HG02852 (cell line): Measurements from ENCODE around the gene NDUFAF8.

ENCODE experiments used
- ATAC-seq: cut with Tn5 transposase; IDR thresholded peaks from one replicate; pipeline ENCODE4 v1.9.1; 2021; ENCODE audit warnings: mild to moderate bottlenecking, moderate library complexity; ENCODE audit not compliant: unreplicated experiment

The NDUFAF8 gene

DNA sequence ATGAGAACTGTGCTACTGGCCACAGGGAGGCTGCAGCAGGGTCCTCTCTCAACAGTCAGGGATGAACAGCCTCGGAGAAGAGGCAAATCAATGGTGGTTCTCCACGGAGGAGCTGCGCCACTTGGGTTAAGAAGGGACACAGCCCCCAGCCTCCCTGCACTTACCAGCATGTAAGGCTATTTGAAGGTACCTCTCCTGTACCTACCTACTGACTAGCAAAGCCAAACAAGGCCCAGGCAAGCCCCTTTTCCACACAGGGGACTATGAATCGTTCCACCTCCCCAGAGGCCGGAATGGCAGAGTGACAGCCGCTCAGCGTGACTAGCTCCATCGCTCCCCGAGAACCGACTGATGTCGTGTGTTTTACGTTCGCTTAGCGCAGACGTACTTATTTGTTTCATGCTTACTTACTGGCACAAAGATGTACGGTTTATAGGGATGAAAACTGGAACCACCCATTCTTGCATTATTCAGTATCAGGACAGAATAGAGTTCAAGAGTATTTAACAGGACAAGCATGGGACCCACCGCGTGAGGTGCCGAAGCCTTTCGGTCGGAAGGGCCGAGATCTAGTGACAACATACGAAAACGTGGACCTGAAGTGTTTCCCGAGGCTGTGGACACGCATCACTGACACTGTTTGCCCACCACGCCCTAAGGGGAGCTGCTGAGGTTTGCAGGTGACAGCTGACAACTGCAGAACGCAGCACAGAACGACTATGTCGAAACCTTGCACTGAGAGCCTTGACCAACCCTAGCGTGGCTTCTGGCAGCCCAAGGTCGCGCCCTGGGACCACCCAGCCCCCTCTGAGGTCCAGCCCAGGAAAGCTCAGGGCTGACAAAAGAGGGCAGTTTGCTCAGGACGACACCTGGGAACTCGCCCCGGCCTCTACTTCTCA lies 1.3 kb upstream of the NDUFAF8 start:
- no peak for ATAC-seq

GRCh38 chr17:81238490-81238814 lies 666 bp upstream of the NDUFAF8 start:
- ATAC-seq, result peak; percentile 1

DNA sequence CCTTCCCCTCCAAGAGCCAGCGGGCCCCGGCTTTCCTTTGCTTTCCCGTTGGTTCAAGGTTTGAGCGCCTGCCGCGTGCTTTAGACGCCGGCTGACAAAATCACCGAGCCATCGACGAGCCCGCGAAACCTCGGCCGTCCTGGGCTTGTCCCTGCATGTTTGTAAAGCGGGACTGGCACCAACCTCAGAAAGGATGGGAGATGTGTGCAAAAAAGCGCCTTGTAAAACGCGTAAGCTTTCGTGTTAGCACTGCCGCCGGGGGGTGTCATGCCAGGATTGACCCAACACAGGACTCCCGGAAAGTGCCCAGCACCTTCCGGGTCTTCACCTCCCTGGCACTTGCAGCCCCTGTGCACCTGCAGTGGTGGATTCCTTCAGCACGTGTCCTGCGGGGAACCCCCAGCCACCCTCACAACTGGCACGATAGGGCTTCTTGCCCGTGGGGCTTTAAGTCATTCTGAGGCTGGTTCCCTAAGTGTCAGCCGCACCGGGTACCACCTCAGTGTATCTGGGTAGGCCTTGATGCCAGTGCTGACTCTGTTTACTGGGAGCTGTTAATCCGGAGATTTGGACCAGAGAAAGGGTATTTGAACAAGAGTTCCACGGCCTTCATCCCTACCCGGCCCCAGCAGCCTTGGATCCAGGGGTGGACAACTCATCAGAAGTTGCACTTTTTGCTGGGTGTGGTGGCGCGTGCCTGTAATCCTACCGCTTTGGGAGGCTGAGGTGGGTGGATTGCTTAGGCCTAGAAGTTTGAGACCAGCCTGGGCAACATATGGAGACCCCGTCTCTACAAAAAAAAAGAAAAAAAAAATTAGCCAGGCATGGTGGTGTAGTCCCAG lies 817 bp downstream of the NDUFAF8 start:
- ATAC-seq, result no peak

DNA sequence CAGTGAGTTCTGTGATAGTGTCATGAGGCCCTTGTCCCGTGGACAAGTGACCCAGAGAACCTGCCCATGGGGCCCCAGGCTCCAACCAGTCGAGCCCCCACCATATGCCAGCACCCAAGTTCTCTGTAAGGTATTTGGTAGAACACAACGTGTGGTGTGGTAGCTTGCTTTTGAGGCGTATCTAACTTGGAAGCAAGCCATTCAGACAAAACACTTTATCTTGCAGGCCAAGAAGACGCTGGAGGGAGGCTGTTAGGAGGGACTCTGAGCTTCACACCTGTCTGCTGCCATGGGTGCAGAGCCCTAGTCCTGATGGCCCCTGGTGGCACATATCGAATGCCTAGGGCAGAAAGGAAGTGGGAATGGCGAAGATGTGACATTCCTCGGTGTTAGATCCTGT lies 1.6 kb downstream of the NDUFAF8 start:
- ATAC-seq, result no peak

GRCh38 chr17:81241203-81241602 lies 2.1 kb downstream of the NDUFAF8 start:
- ATAC-seq, result no peak

GRCh38 chr17:81241648-81242420 lies 2.7 kb downstream of the NDUFAF8 start:
- no peak for ATAC-seq

DNA sequence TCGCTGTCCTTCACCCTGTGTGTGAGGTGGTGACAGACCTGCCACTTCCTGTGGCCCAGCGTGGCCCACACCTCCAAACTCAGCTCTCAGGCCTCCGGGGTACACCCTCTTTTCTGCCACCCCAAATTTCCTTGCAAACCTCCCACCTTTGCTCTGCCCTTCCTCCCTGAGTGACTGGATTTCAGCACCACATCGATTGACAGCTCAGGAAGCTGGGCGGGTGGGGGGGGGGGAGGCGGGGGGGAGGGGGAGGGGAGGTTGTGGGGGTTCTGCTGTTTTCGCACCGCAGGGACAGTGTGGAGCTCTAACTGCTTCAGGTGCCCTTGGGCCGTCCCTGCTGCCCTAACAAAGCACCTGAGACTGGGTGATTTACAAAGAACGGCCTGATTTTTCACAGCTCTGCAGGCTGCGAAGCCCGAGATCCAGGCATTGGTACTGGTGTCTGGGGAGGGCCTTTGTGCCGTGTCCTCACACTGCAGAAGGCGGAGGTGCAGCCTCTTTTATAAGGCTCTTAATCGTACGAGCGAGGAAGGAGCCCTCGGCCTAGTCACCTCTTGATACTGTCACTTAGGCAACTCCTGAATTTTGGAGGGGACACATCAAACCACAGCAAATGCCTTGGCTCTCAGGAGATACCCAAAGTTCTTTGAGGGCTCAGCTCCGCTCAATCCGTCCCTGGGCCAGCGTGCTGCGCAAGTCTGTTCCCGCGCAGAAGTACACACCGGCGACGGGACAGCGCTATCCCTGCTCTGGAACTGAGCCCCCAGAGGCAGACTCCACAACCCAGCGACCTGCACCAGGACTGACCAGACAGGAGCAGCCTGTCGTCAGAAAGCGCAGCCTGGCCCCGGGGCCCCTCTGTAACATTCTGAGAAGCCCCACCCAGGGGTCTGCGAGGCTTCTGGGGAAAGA lies 3.6 kb downstream of the NDUFAF8 start:
- ATAC-seq, result no peak

DNA sequence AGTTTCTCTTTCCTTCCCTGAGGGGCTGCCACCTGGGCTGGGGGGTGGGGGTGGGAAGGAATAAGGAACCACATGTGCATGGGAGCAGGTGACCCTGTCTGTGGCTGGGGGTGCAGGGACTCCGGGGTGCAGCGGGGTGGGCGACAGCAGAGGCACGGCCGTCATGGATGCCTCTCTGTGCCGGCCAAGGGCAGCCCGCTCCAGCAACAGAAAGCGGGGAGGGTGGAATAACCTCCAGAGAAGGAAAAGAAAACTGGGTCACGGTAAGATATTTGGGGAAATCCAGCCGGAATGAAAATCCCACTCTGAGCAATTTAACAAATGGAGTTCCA lies 4.2 kb downstream of the NDUFAF8 start:
- ATAC-seq, result no peak

DNA sequence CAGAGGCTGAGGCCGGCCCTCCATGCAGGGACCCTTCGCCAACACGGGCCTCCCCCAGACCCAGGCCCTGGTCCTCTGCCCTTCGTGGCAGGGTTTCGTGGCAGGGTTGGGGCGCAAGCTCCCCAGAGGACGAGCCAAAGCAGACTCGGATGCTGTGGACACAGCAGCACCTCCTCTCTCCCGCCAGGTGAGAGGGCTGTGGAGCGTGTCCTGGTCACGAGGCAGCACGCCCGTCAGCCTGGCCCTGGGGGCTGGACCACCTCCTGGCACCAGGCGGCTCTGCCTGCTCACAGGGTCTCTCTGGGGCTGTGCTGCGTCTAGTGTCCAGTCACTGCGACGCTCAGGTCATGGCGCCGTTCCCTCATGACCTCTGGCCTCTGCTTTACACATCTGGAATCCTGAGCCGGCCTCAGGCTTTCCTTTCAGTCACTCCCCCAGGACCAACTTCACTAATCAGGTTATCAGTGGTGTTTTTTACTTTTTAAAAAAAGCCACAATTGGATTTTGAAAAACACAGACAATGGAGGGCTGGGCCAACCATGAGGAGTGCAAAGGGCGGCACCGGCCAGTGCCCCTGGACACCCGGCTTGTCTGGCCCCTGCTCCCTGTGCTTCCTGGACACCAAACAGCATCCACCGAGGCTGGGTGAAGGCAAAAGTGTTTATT lies 5.4 kb downstream of the NDUFAF8 start:
- no peak for ATAC-seq

GRCh38 chr17:81245024-81245664 lies 6.0 kb downstream of the NDUFAF8 start:
- no peak for ATAC-seq

DNA sequence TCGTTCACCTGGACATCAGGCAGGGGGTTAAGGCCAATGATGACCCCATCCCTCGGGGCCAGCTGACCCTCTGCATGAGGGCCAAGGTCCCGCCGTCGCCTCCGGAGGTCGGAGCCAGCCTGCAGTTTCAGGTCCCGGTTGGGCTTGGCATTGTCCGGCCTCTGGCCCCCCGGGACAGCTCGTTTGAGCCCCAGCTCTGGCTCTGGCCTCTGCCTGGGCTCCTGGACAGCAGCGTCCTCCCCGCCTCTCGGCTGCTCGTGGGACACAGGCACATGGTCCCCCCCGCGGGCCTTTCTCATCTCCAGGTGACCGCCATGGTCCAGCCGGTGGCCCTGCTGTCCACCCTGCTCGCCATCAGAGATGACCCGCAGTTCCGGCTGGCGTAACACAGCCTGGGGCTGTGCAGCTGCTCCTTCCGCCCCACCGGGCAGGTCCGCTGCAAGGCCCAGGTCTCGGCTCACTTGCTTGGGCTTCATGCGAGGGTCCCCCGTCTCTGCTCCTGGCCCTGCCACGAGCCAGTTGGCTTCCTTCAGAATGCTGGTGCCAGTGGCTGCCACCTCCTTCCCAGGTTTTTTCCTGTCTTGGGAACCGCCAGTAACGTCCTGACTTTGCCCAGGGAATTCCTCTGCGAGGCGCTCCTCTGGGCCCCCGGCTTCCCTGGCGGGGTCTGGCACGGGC lies 6.7 kb downstream of the NDUFAF8 start:
- ATAC-seq, result no peak

- no peak for ATAC-seq
Observed at GRCh38 chr17:81246343-81246670, 7.2 kb downstream of the NDUFAF8 start.

DNA sequence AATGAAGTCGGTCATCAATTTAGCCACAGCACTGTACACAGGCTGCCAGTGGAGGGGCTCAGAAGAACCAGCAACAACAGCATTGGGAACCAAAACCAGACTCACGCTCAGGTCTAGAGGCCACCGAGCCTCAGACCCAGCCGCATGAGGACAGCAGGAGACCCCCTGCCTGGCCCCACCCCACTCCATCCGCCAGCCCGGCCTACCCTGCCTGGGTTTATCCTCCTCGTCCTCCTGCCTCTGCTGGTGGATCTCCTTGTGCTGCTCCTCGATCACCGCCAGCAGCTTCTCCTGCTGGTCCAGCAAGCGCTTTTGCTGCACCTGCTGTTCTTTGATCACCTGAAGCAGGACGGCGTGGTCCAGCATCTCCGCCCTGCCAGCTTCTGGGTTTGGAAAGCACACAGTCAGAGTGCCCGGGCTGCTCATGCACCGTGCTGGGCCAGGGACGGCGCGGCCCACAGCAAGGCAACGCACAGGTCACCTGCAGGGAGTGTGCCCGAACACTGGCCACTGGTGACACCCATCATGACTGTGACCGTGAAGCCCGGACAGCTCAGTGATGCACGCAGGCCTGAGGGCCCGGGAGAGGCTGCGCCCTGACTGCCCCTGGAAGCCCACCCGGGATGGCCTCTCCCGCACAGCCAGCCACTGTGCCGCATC lies 7.7 kb downstream of the NDUFAF8 start:
- ATAC-seq, result no peak

DNA sequence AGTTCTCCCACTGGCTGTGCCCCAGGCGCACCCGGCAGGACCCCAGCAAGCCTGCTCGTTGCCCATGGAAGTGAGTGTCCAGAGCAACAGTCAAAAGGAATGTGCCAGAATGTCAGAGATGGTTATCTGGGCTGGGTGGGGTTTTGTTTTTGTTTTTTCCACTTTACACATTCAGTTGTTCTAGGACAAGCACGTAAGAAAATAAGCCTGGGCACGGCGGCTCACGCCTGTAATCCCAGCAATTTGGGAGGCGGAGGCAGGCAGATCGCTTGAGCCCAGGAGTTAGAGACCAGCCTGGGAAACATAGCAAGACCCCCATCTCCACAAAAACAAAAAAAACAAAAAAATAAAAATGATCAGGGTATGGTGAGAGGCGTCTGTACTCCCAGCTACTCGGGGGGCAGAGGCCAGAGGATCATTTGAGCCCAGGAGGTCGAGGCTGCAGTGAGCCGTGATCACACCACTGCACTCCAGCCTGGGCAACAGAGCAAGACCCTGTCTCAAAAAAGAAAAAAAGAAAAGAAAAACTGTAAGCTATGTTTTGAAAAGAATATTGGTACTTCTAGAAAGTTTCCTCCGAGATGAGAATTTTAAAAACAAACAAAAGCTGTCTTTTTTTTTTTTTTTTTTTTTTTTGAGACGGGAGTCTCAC lies 8.3 kb downstream of the NDUFAF8 start:
- no peak for ATAC-seq

DNA sequence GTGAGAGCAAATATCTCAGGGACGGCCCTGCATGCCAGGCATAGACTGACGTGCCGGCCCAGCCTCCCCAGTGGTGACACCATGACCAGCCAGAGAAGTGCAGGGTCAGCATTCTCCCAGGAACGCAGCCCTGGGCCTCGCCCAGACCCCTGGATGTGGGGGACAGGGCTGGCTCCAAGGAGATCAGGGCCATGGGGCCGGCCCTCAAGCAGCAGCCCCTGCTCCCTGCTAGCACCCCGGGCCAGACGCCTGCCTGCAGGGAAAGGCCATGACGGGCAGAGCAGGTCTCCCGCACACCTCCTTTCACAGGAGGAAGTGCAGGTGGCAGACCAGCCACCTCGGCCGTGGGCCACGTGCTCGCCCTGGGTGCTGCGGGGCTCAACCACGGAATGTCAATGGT lies 9.5 kb downstream of the NDUFAF8 start:
- no peak for ATAC-seq

- ATAC-seq, result no peak
Observed at GRCh38 chr17:81249223-81250040, 10.3 kb downstream of the NDUFAF8 start.
